Measurements from ENCODE around the gene SORL1. TPM values are rescaled to one million over a fixed set of nuclear protein-coding genes. Genes with fewer than 3 reads are reported as not detected.
A peak's percentile ranks its signal among the peaks of the same experiment; 100 is the strongest.

The SORL1 gene
- total RNA-seq, 1 experiment from 2014 or later, result 68.3 TPM

DNA sequence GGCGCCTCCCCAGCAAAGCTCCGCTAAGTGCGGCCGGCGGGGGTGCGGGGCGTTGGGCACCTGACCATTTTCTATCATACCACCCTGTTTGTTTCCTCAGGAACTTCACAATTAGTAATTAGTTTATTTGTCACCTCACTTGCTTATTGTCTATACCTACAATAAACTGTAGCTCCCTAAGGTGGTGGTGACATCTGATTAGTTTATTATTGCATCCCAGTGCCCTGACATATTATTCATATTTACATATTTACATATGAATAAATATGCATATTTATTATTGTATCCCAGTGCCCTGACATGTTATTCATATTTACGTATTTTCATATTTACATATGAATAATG lies 24.7 kb upstream of the SORL1 start:
- no peak overlapping the region for H3K23ac ChIP-seq (ENCODE audit: insufficient read length, low read depth, low read length)
- H3K79me1 ChIP-seq (ENCODE audit: insufficient read depth, low read depth, low read length, poor library complexity, severe bottlenecking), result no peaks in the 10 kb centered on the region
- no peak overlapping the region for H3K4me3 Mint-ChIP-seq
- no peak overlapping the region for H2AFZ ChIP-seq (ENCODE audit: low read length)
- peaks cover 5% of the 10 kb centered on the region for H3K23me2 ChIP-seq (ENCODE audit: insufficient read length, low read depth, low read length, poor library complexity, severe bottlenecking)
- H3K4me2 ChIP-seq (ENCODE audit: insufficient read depth, insufficient read length, low read length), result peak overlapping the region; percentile 53
- H3K9me3 Mint-ChIP-seq, result peaks cover 9 to 10% of the 10 kb centered on the region in 2 experiments
- no peak overlapping the region for H4K8ac ChIP-seq (replicated peaks; ENCODE audit: insufficient read length, low read depth, low read length)
- no peaks in the 10 kb centered on the region for H4K20me1 ChIP-seq (ENCODE audit: control insufficient read depth, insufficient read depth, insufficient read length)
- H3K9me3 ChIP-seq (ENCODE audit: control insufficient read depth, low read depth, low read length), result no peaks in the 10 kb centered on the region
- H3K18ac ChIP-seq (ENCODE audit: insufficient read length, low read depth, low read length), result no peak overlapping the region
- no peak overlapping the region for H3K14ac ChIP-seq (ENCODE audit: insufficient read depth, low read length)
- no peaks in the 10 kb centered on the region; the same call in 1 of the 2 replicates for H3K79me2 ChIP-seq (ENCODE audit: insufficient read depth, low read length)
- H2BK5ac ChIP-seq (ENCODE audit: insufficient read length, low read length), result no peak overlapping the region
- no peak overlapping the region for H4K91ac ChIP-seq (ENCODE audit: insufficient read length, low read depth, low read length)
- TF ChIP-seq, protein P1, sequence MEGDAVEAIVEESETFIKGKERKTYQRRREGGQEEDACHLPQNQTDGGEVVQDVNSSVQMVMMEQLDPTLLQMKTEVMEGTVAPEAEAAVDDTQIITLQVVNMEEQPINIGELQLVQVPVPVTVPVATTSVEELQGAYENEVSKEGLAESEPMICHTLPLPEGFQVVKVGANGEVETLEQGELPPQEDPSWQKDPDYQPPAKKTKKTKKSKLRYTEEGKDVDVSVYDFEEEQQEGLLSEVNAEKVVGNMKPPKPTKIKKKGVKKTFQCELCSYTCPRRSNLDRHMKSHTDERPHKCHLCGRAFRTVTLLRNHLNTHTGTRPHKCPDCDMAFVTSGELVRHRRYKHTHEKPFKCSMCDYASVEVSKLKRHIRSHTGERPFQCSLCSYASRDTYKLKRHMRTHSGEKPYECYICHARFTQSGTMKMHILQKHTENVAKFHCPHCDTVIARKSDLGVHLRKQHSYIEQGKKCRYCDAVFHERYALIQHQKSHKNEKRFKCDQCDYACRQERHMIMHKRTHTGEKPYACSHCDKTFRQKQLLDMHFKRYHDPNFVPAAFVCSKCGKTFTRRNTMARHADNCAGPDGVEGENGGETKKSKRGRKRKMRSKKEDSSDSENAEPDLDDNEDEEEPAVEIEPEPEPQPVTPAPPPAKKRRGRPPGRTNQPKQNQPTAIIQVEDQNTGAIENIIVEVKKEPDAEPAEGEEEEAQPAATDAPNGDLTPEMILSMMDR (conservative IDR thresholded peaks at IDR 0.05), result no peak
- no peak overlapping the region for H2BK12ac ChIP-seq (ENCODE audit: insufficient read length, low read depth, low read length)
- H3K56ac ChIP-seq (ENCODE audit: insufficient read length, low read depth, low read length), result no peak overlapping the region
- H3K4me1 Mint-ChIP-seq, result peaks cover 14 to 25% of the 10 kb centered on the region in 2 experiments
- no peak overlapping the region for H2BK20ac ChIP-seq (ENCODE audit: low read depth, low read length, poor library complexity, severe bottlenecking)
- no peak overlapping the region for H2AK5ac ChIP-seq (ENCODE audit: insufficient read length, low read length)
- WGBS (ENCODE audit: extremely low coverage, insufficient read length, low lambda C conversion rate), result no CpG with 5 or more reads among the region's 8 CpGs
- H2BK120ac ChIP-seq (ENCODE audit: low read depth, low read length, poor library complexity, severe bottlenecking), result no peak overlapping the region
- H4K5ac ChIP-seq (ENCODE audit: insufficient read length, low read depth, low read length), result no peak overlapping the region
- peaks cover 24% of the 10 kb centered on the region for H3K27me3 Mint-ChIP-seq (ENCODE audit: low read depth)
- H3K36me3 Mint-ChIP-seq (ENCODE audit: insufficient read depth in 1 of 3, low read depth in 3 of 3), result peaks cover 6 to 17% (median 8%) of the 10 kb centered on the region in 3 experiments
- H3K9ac ChIP-seq (ENCODE audit: extremely low read depth, insufficient read length, low read length), result no peak overlapping the region
- no peaks in the 10 kb centered on the region for H3K27me3 ChIP-seq (ENCODE audit: insufficient read depth, low read length)
- H3K4ac ChIP-seq (ENCODE audit: low read depth, low read length), result no peak overlapping the region
- DNase-seq, result no peak
- H3K27ac Mint-ChIP-seq, result no peak overlapping the region
- peaks cover 5% of the 10 kb centered on the region; the same call in 1 of the 2 replicates for H3K4me1 ChIP-seq (ENCODE audit: insufficient read depth, low read length)
- no peak overlapping the region for H3T11ph ChIP-seq (ENCODE audit: low read length)
- no peak overlapping the region for H2BK15ac ChIP-seq (ENCODE audit: low read depth, low read length)
- no peak overlapping the region for H3K27ac ChIP-seq (ENCODE audit: insufficient read length, low read depth, low read length)

Data from H9 (cell line).